ENCODE measurements around the gene RAD51B. TPM values are rescaled to one million over a fixed set of nuclear protein-coding genes. Genes with fewer than 3 reads are reported as not detected.
A peak's percentile ranks its signal among the peaks of the same experiment; 100 is the strongest.

The RAD51B gene
- total and polyA plus RNA-seq, 2 of the 13 experiments (the other 11 are each of a cell fraction or from before 2014, with no cell fraction given) = 7.0 to 9.5 TPM

GRCh38 chr14:68656452-68656851 is 836.9 kb downstream of the RAD51B start (continued):
- TF ChIP-seq ZBTB25 (CRISPR knock-in tag; IDR thresholded peaks at IDR 0.05) = no peak
- no peak for TF ChIP-seq PHB2 (IDR thresholded peaks at IDR 0.05; ENCODE audit: partially characterized antibody)
- no peak for TF ChIP-seq ZSCAN9 (CRISPR knock-in tag; IDR thresholded peaks at IDR 0.05; ENCODE audit: borderline replicate concordance)
- no peak for TF ChIP-seq ZNF660 (CRISPR knock-in tag; IDR thresholded peaks at IDR 0.05; ENCODE audit: borderline replicate concordance, low read depth)
- peak; percentile 40 for TF ChIP-seq ZFY (CRISPR knock-in tag; IDR thresholded peaks at IDR 0.05)

- no peaks in the 10 kb centered on the region for H4K20me1 ChIP-seq (ENCODE audit: insufficient read depth, low read length)
- no peaks in the 10 kb centered on the region for H3K9me3 ChIP-seq (ENCODE audit: low read length)
- 80% methylated on average over 2 of the region's 4 CpGs for WGBS (ENCODE audit: low lambda C conversion rate)
- CTCF ChIA-PET (ENCODE audit: low intra/inter-chr PET ratio, low total read pairs) = no interaction called here
- no peak overlapping the region for H3K9ac ChIP-seq (ENCODE audit: insufficient read depth, low read depth, low read length)
- no peak overlapping the region for H3K4me2 ChIP-seq (ENCODE audit: low read depth, low read length)
- in situ Hi-C loops (cut with HindIII; ENCODE audit: extremely low pct_ligation_motif_present, low pct_unique_long_range_greater_than_20kb) (loop anchor here (25.0 kb wide), 1 partner anchor 720 kb away; no protein-coding TSS in a partner anchor), intact Hi-C loops (cut with micrococcal nuclease; ENCODE audit: unreplicated experiment) (loop anchor here (10.0 kb wide), 1 partner anchor 413 kb away; no protein-coding TSS in a partner anchor)
- no peak overlapping the region for H3K27ac ChIP-seq (ENCODE audit: extremely low read length, insufficient read depth, low read length)
- H3K4me1 ChIP-seq (ENCODE audit: insufficient read depth, low read length) = peaks cover 49% of the 10 kb centered on the region
- no peaks in the 10 kb centered on the region for H3K36me3 ChIP-seq (replicated peaks in 1 of 2; ENCODE audit: control insufficient read depth in 1 of 2, insufficient read depth in 2 of 2, low read length in 2 of 2)
- H3K4me3 ChIP-seq (replicated peaks in 1 of 3; ENCODE audit: insufficient read depth in 1 of 3, low read depth in 2 of 3, low read length in 3 of 3) = no peak overlapping the region
- H3K79me2 ChIP-seq (ENCODE audit: insufficient read depth, low read length) = no peaks in the 10 kb centered on the region
- H3K27me3 ChIP-seq (ENCODE audit: control insufficient read depth in 1 of 2, insufficient read depth in 2 of 2, low read length in 2 of 2) = no peaks in the 10 kb centered on the region
- ATAC-seq = no peak
- no peak for DNase-seq (ENCODE audit: low spot score)
- FAIRE-seq = no peak
- no peak overlapping the region for H2AFZ ChIP-seq (ENCODE audit: low read length)
- no TSS peak for BruUV-seq (replicated peaks)
- POLR2A ChIA-PET = interaction anchor here (0.6 to 1.1 kb wide), 2 partner anchors 19 to 139 kb away, joined by 3 read pairs; no protein-coding TSS in a partner anchor
- TF ChIP-seq SRSF9 (IDR thresholded peaks at IDR 0.05; ENCODE audit: borderline replicate concordance, insufficient read depth, low read depth, low read length, poor library complexity, severe bottlenecking) (no peak), THRA (CRISPR knock-in tag; IDR thresholded peaks at IDR 0.05; ENCODE audit: borderline replicate concordance) (no peak), ARNTL (CRISPR knock-in tag; IDR thresholded peaks at IDR 0.05) (no peak), ZNF597 (CRISPR knock-in tag; IDR thresholded peaks at IDR 0.05) (no peak), SRSF1 (optimal IDR thresholded peaks at IDR 0.05; ENCODE audit: low read depth, low read length) (no peak), BRD4 (CRISPR knock-in tag; IDR thresholded peaks at IDR 0.05) (no peak), ZBTB25 (CRISPR knock-in tag; IDR thresholded peaks at IDR 0.05) (no peak), ZNF549 (CRISPR knock-in tag; IDR thresholded peaks at IDR 0.05) (no peak), MTERF4 (CRISPR knock-in tag; IDR thresholded peaks at IDR 0.05) (no peak)
Measured at GRCh38 chr14:68657300-68658028, 837.9 kb downstream of the RAD51B start.

Data from HepG2 (cell line).